Measurements from ENCODE around the gene RNF217. TPM values are rescaled to one million over a fixed set of nuclear protein-coding genes. Genes with fewer than 3 reads are reported as not detected.

RNF217 gene
- total RNA-seq, 3 donors from 2014 or later (not counting 1 experiment from before 2014, with no cell fraction given): 3.3 to 9.5 (median 4.4) TPM

GRCh38 chr6:124961464-124961776 is 817 bp upstream of the RNF217 start:
- Mint-ChIP-seq H3K4me1 (peaks cover 23 to 34% of the 10 kb centered on the region in 2 donors), H3K27ac (peak overlapping the region; percentile 29 to 53), H3K4me3 (peak overlapping the region; percentile 93), H3K9me3 (no peaks in the 10 kb centered on the region), H3K36me3 (no peaks in the 10 kb centered on the region), H3K27me3 (ENCODE audit: low read depth in 2 of 2) (peaks cover 37 to 41% of the 10 kb centered on the region in 2 donors)
- Histone ChIP-seq H3K27me3 (ENCODE audit: control insufficient read depth, insufficient read depth, low read length) (peaks cover 2% of the 10 kb centered on the region), H3K27ac (ENCODE audit: low read length) (no peak overlapping the region), H3K36me3 (ENCODE audit: control insufficient read depth, insufficient read depth, low read length) (no peaks in the 10 kb centered on the region), H3K4me3 (ENCODE audit: low read length) (peak overlapping the region; percentile 21), H3K9me3 (ENCODE audit: control insufficient read depth, insufficient read depth, low read length) (no peaks in the 10 kb centered on the region), H3K4me1 (ENCODE audit: control insufficient read depth, insufficient read depth, low read length) (peaks cover 8% of the 10 kb centered on the region)
- 0% methylated on average over 2 of the region's 6 CpGs for WGBS (ENCODE audit: insufficient coverage)
- no peak for DNase-seq
- no peak for TF ChIP-seq CTCF (IDR thresholded peaks at IDR 0.05)
- no peak for ATAC-seq
- intact Hi-C loops (cut with micrococcal nuclease): no loop called here

- Histone ChIP-seq H3K9me3 (ENCODE audit: control insufficient read depth, insufficient read depth, low read length) (no peaks in the 10 kb centered on the region), H3K4me1 (ENCODE audit: control insufficient read depth, insufficient read depth, low read length) (peaks cover 10% of the 10 kb centered on the region), H3K4me3 (ENCODE audit: low read length) (peak overlapping the region; percentile 43), H3K27me3 (ENCODE audit: control insufficient read depth, insufficient read depth, low read length) (peaks cover 2% of the 10 kb centered on the region), H3K36me3 (ENCODE audit: control insufficient read depth, insufficient read depth, low read length) (no peaks in the 10 kb centered on the region), H3K27ac (ENCODE audit: low read length) (no peak overlapping the region)
- intact Hi-C loops (cut with micrococcal nuclease): no loop called here
- Mint-ChIP-seq H3K36me3 (no peaks in the 10 kb centered on the region), H3K4me1 (peaks cover 23 to 34% of the 10 kb centered on the region in 2 donors), H3K4me3 (peak overlapping the region; percentile 88), H3K27me3 (ENCODE audit: low read depth in 2 of 2) (peaks cover 28 to 30% of the 10 kb centered on the region in 2 donors), H3K27ac (peak overlapping the region in 1 of 2 donors; percentile 77), H3K9me3 (no peaks in the 10 kb centered on the region)
- WGBS (ENCODE audit: insufficient coverage): 3% methylated on average over 65 of the region's 65 CpGs
- DNase-seq: no peak
- no peak for TF ChIP-seq CTCF (IDR thresholded peaks at IDR 0.05)
- peak; percentile 57 to 71 (median 59) for ATAC-seq
Measured at GRCh38 chr6:124962639-124963415, 590 bp downstream of the RNF217 start.

GRCh38 chr6:124963416-124963785 is 1.2 kb downstream of the RNF217 start:
- Histone ChIP-seq H3K4me1 (ENCODE audit: control insufficient read depth, insufficient read depth, low read length) (peaks cover 10% of the 10 kb centered on the region), H3K36me3 (ENCODE audit: control insufficient read depth, insufficient read depth, low read length) (no peaks in the 10 kb centered on the region), H3K9me3 (ENCODE audit: control insufficient read depth, insufficient read depth, low read length) (no peaks in the 10 kb centered on the region), H3K27me3 (ENCODE audit: control insufficient read depth, insufficient read depth, low read length) (no peaks in the 10 kb centered on the region), H3K4me3 (ENCODE audit: low read length) (no peak overlapping the region), H3K27ac (ENCODE audit: low read length) (no peak overlapping the region)
- ATAC-seq (no peak), DNase-seq (no peak)
- Mint-ChIP-seq H3K36me3 (no peaks in the 10 kb centered on the region), H3K4me1 (peaks cover 23 to 34% of the 10 kb centered on the region in 2 donors), H3K27me3 (ENCODE audit: low read depth in 2 of 2) (peaks cover 28 to 30% of the 10 kb centered on the region in 2 donors), H3K9me3 (no peaks in the 10 kb centered on the region), H3K4me3 (peak overlapping the region; percentile 88), H3K27ac (peak overlapping the region in 1 of 2 donors; percentile 77)
- 24% methylated on average over 9 of the region's 9 CpGs for WGBS (ENCODE audit: insufficient coverage)
- intact Hi-C loops (cut with micrococcal nuclease): no loop called here
- TF ChIP-seq CTCF (IDR thresholded peaks at IDR 0.05): no peak
